NCI-H345 (cell line): ENCODE measurements around the gene DNAJB5.

Experiments used
- DNase-seq: peaks from one replicate; lab custom pipeline; 2025; lab: John Stamatoyannopoulos, UW

Gene DNAJB5

DNA sequence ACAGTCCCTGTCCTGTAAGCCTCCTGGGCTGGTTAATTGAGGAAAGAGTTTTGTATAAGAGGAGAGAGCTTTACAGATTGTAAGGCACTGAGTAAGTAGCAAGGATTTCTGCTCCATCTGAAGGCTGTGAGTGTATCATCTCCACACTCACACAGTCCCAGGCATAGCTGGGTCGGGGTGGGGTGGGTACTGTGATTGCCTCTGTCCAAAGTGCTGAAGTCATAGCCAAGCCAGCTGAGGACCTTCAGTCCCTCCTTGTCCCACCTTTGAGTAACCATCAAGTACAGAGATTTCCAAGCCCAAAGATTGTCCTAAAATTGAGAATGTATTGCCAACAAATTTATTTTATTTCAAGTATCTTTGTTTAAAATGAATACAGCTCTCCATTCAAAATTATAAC lies 5.5 kb upstream of the DNAJB5 start:
- DNase-seq, result no peak

DNA sequence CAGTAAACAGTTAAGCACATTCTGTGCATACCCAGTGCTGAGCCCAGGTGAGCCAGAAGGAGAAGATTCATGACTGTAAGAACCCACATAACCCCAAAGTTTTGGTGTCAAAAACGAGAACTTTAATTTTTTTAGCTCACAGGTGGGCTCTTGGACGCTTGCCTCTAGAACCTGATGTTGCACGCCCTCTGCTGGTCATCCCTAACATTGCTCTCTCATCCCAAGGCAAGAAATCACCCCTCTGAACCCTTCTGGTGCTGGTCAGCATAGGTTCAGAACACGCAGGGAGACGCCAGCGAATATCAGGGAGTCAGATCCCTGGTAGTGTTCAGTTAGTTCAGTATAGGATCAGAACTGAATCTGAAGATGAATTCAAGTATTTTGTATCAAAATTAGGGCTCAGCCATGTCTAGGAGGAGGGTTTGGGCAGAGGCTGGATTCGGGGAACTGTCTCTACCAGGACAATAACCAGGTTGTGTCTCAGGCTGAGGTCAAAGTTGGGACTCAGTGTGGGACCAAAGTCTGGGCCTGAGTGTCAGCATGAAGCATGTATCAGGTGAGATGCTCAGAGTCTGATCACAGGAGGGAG lies 4.1 kb upstream of the DNAJB5 start:
- peak; percentile 62 for DNase-seq

GRCh38 chr9:34986540-34987047 lies 3.0 kb upstream of the DNAJB5 start:
- DNase-seq, result peak; percentile 57

DNA sequence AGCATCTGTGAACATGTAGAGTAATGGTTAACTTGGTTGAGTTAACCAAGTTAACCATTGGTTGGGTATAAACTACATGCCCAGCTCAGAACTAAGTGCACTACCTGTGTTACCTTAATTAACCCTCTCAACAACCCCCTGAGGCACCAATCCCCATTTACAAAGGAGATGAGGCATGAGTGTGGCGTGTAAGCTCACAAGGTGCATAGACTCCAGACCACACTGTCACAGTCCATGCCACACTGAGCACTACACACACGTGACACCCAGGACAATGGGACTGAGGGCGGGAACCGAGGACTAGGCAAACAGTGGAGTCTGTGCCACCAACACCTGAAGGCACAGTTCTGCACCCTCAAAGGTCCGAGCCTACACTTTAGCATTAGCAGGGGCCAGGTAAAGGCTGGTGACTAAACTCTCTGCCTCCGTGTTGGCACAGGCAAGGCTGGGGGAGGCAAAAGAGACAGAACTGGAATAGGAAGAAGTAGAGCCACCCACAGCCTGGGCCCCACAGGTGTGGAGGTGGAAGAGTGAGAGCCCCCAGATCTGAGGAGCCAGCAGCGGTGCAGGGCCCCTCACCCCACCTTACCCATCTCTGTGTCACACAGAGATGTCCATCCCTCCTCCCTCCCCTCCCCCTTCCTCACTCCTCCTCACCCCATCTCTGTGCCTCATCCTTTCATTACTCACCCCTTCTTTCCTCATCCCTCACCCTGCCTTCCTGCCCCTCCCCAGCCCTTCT lies 2.2 kb upstream of the DNAJB5 start:
- DNase-seq, result peak; percentile 84

GRCh38 chr9:34988218-34989002 lies 1.1 kb upstream of the DNAJB5 start:
- DNase-seq, result peak; percentile 25

DNA sequence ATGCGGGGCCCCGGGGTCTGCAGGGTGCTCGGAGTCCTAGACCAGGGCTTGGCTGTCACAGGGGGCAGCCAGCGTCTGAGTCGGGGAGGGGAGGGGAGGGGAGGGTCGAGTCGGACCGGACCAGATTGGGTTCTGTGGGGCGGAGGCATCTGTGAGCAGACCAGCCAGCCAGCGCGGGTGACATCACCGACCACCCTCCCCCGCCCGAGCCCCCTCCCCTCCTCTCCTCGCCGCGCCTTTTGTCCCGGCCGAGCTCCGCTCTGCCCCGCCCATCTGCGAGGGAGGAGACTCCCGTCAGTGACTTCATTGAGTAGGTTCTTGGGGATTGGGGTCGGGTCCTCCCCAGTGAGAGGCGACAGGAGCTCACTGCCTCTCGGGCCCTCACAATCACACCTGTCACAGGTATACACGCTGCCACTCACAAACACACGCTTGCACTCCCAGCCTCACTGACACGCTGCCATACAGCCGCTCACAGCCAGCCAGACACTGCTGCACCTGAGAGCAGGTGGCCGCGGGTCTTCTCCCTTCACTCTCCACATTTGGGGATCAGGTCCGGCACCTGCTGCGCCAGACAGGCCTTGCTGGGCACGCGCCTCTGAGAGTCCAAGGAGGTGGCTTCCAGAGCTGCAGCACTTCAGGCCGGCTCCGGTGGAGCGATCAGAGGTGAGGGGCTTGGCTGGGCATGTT lies 546 bp downstream of the DNAJB5 start:
- DNase-seq, result peak; percentile 75

GRCh38 chr9:34990908-34991606 lies 1.5 kb downstream of the DNAJB5 start:
- no peak for DNase-seq

DNA sequence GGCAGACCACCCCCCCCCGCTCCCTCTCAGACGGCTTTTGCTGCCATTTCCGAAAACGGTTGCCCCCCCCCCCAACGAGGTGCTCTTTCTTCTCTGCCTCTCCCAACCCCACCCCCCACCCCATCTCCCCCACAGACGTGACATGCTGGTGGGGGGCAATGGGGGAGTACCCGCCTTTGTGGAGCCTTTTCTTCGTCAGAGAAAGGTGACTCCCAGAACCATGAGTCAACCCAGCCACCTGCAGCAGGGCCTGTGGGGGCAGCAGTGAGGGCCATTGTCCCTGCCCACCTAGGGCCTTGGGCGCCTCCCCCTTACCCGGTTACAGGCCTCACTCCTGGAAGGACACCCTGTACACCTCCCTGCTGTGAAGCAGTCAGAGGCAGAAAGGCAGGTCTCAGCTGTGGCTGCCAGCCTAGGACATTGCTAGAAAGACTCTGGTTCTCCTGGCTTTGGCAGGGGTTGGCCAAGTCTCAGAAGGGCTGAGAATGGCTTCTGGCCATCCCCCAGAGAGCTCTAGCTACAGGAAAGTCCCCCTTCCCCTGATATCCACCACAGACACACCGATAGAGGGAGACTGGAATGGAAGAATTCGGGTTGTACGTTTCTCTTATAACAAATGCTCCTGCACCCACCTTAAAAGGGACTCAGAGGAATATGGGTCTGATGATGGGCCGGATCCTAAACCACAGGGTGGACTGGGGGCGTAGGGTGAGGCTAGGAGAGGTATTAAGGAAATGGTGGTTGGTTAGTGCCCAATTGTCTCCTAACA lies 2.2 kb downstream of the DNAJB5 start:
- DNase-seq, result peak; percentile 5

- no peak for DNase-seq
Observed at GRCh38 chr9:34992376-34992951, 2.9 kb downstream of the DNAJB5 start.

GRCh38 chr9:34993502-34994259 lies 4.1 kb downstream of the DNAJB5 start:
- no peak for DNase-seq

DNA sequence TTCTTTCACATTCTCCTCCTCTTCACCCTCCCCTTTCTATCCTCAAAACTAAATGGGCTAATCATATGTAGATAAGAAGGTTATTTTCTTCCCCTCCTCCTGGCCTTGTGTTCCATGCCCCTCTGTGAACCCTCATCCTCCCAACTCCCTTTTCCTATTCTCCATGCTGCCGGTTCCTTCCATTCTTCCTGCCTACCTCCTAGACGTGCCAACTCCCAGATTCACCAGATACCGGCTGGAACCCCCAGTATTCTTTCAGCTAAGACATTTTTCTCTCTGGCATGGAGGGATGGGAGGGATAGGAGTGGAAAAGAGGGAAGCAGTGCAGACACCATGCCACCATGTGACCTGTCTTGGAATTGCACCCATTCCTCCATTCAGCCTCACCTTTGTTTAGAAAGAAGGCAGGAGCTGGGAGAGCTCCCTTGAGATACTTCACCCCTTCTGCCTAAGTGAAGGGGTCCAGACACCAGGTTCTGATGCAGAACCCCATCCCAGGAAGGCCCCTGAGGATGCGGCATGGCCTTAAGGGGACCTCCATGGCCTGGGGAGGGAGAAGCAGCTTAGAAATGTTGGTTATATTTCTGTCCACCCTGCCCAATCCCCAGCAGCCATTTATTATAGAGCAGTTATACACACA lies 4.8 kb downstream of the DNAJB5 start:
- peak; percentile 24 for DNase-seq

DNA sequence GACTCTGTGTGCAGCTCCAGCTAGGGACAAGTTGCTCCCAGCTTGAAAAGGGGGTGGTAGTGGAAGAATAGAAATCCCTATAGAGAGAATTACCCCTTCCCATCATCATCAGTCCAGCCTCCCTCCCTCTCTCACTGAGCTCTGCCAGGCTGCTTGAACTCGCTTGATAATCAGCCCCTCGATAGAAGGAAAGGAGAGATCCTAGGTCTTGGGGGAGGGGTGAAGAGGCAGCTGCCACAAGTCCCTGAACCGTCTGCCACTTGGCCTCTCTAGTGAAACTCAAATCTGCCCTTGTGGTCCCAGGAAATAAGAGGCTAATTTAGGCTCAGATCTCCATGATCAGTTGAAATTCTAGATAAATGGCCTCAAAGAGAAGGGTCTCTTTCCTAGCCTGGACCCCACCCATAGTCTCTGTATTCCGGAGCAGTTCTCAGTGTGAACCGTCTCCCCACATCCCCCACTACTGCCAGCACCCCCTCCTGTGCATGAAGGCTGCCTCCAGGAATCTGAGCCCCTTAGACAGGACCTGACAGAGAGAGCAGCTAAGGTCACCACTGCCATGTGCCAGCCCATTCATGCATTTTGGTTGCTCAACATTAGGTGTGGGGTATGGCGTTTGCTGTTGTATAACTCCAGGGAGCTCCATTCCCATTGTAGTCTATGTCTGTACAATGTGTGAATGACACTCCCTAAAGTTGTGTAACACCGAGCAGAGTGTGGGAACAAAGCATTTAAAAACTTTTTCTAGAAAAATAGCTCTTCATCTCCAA lies 5.5 kb downstream of the DNAJB5 start:
- DNase-seq, result no peak

- DNase-seq, result no peak
Observed at GRCh38 chr9:34995670-34996060, 6.1 kb downstream of the DNAJB5 start.

DNA sequence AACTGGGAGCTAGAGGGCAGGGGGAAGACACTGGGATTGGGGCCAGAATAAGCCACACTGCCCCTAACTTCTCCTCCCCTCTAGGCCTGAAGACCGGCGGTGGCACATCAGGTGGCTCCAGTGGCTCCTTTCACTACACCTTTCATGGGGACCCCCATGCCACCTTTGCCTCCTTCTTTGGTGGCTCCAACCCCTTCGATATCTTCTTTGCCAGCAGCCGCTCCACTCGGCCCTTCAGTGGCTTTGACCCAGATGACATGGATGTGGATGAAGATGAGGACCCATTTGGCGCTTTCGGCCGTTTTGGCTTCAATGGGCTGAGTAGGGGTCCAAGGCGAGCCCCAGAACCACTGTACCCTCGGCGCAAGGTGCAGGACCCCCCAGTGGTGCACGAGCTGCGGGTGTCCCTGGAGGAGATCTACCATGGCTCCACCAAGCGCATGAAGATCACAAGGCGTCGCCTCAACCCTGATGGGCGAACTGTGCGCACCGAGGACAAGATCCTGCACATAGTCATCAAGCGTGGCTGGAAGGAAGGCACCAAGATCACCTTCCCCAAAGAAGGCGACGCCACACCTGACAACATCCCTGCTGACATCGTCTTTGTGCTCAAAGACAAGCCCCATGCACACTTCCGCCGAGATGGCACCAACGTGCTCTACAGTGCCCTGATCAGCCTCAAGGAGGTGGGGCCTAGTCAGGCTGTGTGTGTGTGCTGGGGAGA lies 6.8 kb downstream of the DNAJB5 start:
- DNase-seq, result no peak

DNA sequence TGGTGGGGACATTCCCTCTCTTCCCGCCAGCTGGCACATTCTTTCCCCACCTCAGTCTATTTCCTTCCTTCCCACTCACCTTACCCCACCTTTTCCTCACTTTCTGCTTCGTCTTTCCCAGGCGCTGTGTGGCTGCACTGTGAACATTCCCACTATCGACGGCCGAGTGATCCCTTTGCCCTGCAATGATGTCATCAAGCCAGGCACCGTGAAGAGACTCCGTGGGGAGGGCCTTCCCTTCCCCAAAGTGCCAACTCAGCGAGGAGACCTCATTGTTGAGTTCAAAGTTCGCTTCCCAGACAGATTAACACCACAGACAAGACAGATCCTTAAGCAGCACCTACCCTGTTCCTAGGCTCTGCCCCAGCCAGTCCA lies 7.3 kb downstream of the DNAJB5 start:
- no peak for DNase-seq

GRCh38 chr9:34997379-34997781 lies 7.8 kb downstream of the DNAJB5 start:
- DNase-seq, result no peak

GRCh38 chr9:34998266-34998665 lies 8.7 kb downstream of the DNAJB5 start:
- no peak for DNase-seq

GRCh38 chr9:34999576-34999975 lies 10.0 kb downstream of the DNAJB5 start:
- no peak for DNase-seq
